IPS-NIHi11 (cell line): ENCODE data around the gene SHC4.
"Not testable (repeated sequence)": the region's sequence is repeated elsewhere in the genome, so short reads cannot be mapped to it uniquely, and the experiment has no call there.

ENCODE experiments used
- DNase-seq: peaks from one replicate; pipeline ENCODE4 v3.0.0; 2012; ENCODE audit warnings: mixed read lengths, low spot score

Gene SHC4, protein sequence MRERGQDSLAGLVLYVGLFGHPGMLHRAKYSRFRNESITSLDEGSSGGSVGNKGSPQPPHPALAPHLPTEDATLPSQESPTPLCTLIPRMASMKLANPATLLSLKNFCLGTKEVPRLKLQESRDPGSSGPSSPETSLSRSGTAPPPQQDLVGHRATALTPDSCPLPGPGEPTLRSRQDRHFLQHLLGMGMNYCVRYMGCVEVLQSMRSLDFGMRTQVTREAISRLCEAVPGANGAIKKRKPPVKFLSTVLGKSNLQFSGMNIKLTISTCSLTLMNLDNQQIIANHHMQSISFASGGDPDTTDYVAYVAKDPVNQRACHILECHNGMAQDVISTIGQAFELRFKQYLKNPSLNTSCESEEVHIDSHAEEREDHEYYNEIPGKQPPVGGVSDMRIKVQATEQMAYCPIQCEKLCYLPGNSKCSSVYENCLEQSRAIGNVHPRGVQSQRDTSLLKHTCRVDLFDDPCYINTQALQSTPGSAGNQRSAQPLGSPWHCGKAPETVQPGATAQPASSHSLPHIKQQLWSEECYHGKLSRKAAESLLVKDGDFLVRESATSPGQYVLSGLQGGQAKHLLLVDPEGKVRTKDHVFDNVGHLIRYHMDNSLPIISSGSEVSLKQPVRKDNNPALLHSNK

DNA sequence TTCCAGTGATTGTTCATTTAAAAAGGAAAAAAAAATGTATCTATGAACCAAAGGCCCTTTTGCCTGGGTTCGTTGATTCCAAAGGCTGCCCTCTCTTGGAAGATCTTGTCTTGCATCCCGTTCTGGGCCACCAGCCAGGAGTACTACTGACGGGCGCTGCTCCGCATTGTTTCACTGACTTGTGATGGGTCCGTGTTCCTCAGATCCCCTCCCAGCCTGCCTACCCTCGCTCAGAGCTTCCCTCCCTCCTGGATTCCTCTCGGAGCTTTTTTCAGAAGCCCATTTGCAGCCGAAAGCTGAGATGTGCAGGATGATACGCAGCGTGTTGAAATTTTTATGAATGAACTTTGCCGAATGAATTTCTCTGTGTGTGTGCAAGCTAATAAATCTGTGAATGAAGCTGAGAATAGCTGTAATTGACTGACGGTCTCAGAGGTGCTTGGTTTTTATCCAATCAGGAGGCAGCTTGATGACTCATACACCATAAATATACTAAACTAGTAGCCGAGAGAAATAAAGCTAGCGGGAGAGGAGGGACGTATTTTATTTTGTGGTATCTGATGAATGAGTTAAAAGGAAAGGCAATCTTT lies at the start of gene SHC4:
Gene SHC4, minus strand, starts transcription at position 396 of the 590 bp plus-strand sequence. CDS start 904 bp downstream, outside the sequence.
- DNase-seq: peak; percentile 67

DNA sequence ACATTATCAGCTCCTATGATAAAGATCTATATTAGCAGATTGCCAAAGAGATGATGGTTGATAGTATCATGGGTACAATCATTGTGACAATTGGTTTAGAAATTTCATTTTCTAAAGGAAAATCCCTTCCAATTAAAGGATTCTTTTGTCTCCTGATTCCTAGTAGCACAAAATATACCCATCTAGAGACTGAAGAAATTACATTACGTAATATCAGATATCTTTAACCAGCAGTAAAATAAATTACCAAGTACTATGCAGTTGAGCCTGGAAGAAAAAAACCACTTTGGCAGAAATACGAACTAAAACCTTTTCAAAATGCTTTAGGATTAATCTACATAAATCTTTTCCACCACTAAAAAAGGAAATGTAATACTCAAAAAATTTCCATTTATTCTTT lies 35.6 kb upstream of the SHC4 start:
- DNase-seq: no peak

DNA sequence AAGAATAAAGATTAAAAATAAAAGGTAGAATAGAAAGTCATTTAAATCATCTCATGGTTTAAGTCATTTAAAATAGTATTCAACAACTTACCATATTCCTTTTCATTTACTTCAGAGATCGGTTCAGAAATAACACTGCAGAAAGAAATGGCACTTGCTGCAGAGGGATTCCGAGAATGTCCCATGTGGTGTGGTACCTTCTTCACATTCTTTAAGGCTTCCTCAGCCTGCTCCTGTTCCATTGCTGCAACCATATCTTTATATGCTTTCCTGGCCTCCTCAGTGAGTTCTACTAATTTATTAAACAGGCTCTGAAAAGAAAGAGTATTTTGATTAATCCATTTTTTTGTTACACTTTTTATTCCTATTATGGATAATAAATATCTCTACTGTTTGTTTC lies 32.6 kb upstream of the SHC4 start:
- no peak for DNase-seq

DNA sequence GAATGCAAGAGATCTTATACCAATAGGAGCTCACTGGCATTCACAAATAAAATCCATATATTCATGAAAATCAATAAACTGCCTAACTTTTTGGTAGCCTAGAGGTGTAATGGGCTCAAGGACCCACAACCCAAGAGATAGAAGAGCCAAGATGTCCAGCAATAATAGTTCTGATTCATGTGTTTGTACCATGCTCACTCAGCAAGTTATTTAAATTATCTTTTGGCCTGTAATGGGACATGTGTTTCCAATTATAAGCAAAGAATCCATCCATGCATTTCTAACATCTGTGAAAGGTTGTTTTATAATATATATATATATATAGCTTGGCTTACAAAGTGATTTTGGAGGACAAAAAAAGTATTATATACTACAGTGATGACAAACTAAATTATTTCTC lies 29.7 kb upstream of the SHC4 start:
- DNase-seq: no peak

DNA sequence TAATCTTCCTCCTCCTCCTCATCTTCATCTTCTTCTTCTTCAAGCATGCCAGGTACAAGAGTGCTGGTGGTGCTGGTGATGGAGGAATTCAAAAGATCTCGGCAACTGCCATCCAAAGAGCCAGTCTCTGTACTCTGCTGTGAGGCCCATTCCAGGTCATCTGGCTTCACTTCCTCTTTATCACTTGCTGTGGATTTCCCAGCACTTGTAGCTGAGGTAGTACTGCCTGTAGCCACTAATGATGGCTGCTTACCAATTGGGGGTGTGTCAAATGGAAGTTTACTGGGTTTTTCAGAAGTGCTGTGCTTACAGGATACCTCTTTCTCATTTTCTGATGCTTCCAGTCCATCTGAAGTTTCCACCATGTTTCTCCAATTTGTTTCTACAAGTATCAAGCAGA lies 28.8 kb upstream of the SHC4 start:
- DNase-seq: no peak

DNA sequence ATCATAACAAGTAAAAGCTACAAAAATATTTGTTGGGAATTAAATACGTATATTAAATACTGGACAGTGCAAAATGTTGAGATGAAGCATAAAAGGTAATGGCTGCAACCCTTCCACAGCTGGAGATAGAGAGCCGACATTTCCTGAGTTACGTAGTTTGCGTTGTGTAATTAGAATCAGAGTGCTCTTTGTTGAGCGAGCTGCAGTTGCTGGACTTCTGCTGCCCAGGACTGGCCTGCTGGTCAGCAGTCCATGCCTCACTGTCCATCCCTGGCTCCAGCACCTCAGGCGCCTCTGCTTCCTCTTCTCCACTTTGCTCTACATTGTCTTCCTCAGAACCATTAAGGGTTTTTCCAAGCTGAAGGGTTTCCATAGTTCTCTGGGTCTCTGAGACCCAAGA lies 28.4 kb upstream of the SHC4 start:
- DNase-seq: no peak

DNA sequence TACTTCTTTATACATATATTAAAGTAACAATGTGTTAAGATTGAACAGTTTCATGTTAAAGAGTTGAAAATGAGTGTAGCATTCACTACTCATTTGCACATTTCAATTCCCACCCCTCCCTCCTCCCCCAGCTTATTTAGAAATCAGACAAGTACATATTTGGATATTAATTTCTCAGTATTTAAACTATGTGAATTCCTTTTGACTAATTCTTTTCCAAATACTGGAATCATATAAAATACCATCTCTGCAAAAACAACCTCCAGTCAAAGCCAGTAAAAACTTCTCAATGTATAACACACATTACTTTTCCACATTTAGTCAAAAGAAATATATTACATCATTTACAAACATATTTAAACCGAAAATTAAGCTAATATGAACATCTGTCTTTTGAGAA lies 25.5 kb upstream of the SHC4 start:
- no peak for DNase-seq

DNA sequence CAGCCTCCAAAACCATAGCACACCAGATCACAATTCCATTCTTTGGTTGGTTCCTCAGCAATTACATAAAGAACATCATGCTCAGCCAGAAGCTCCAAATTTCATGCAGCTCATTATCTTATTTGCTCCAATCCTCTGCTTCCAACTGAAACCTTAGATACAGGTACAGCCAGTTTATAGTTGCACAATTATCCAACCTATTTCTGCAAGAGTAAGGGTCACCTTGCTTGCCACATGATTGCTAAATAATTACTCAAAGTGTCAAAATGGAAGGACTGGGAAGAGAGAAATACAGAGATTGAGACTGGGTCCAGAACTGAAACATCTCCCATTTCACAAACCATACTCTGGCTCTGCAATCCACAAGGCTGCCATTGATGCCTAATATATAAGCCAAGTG lies 23.4 kb upstream of the SHC4 start:
- DNase-seq: no peak

DNA sequence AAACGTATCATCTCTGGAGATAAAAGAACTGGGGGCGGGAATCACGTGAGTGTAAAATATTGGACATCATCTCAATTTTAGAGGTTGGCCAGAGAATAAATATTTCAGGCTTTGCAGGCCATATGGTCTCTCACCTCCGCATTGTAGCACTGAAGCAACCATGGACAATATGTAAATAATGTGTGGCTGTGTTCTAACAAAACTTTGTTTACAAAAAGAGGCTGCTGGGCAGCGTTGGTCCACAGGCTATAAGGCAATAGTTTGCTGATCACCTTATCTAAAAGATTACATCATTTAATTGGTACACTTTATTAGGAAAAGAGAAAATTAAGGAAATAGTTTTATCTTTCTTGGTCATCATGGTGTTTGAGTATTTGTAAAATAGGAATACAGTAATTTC lies 22.5 kb upstream of the SHC4 start:
- no peak for DNase-seq

DNA sequence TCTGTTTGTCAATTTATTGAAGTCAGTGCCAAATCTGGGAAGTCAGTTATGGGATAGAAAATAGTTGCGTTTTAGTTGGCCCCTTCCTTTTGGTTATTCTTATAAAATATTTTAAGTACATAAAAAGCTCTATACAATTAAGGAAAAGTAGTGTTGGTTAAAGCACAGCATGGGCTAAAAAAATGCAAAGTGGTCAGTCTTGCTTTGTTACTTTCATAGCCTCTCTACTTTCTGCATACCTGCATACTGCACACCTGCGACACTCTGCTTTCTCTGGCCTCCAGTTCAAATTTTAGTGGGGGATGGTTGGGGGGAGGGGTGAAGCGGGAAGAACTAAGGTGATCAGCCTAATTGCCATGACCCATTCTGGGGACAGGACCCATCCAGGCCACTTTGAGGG lies 21.8 kb upstream of the SHC4 start:
- no peak for DNase-seq

DNA sequence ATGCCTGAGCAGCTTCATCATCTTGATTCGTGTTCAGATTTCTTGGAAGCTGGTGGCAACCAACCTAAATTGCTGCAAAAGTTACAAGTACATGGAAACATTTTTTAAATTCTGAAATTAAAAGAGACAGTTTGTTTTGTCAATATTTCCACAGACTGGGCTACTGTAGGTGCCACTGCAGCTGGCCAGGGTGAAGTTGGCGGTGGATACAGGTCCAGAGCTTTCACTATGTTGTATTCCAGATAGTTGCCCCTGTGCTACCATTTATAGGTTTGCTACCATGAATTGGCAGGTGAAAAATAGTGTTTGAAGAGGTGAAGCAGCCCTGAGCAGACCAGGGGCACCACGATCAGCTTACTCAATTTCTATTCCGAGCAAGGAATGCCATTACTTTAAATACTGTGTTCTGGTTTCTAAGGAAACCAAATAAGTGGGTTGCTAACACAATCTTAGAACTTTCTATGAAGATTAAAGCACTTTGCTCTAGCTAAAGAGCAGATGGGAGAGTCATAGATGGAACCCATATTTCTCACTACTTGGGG lies 21.2 kb upstream of the SHC4 start:
- no peak for DNase-seq

DNA sequence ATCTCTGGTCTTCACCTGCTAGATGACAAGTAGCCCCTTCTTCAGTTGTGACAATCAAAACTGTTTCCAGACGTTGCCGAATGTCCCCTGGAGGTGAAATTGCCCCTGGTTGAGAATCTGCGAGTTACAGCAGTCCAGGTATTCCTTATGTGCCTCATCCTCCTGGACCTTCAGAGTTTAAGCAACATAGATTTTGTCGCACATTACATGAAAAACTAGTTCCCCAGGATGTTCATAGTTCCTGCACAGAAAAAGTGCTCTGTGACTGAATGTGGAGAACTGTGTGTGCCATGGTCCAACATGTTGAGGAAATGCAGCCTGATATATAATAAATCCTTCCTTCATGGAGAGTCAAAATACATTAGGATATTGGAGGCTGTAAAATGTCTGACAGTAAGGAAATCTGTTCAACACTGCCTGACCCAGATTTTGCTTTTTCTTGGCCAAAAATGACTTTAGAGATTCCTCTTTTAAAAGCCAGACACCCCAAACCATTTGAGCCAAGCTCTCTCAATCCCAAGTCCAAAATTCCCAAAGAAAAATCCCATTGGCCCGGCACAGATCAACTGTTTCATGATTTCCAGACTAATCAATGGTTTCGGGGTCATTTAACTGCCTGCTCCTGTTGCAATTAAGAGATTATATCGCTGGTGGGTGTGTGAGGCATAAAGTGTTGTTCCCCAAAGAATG lies 20.4 kb upstream of the SHC4 start:
- no peak for DNase-seq

DNA sequence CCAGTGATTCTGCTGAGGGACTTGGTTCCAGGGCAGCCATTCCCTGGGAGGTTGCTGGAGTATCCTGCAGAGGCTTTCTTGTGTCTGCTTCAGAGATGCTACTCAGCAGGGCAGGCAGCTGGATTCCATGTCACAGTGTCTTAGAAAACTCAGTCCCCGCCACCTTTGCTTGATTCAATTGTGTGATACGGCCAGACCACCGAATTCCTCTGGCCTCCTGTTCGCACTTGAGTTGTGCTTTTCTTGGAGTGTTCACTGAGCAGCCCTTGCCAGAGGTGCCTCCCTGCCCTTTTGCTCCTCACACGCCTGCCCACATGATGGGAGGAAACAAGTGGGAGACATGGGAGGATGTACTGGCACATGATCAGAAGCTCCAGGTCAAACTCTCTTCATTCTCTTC lies 19.6 kb upstream of the SHC4 start:
- no peak for DNase-seq

DNA sequence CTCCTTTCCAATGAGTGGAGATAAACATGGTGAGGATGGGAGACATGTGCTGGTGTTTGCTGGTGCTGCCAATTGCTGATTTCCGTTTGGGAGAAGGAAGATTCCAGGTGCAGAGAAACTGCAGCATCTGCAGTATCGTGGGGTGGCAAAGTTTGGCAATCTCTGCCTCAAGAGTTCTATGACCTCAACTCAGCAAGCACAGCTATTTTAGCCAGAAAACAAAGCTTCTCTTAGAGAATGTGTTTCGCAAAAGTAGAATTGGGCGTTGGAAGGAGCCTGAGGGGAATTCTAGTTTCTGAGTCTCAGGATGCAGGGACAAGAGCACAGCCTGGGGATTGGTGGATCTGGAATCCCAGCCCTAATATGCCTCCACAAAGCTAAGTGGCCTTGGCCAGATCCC lies 18.2 kb upstream of the SHC4 start:
- DNase-seq: no peak

DNA sequence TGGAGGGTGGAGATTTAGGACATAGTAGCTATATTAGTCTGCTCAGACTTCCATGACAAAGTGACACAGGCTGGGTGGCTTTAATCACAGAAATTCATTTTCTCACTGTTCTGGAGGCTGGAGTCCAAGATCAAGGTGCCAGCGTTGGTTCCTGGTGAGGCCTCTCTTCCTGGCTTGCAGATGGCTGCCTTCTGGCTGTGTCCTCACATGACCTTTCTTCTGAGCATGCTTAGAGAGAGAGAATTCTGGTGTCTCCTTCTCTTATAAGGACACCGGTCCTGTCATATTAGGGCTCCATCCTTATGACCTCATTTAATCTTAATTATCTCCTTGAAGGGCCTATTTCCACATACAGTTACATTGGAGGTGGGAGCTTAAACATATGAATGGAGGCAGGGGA lies 14.9 kb upstream of the SHC4 start:
- DNase-seq: no peak

DNA sequence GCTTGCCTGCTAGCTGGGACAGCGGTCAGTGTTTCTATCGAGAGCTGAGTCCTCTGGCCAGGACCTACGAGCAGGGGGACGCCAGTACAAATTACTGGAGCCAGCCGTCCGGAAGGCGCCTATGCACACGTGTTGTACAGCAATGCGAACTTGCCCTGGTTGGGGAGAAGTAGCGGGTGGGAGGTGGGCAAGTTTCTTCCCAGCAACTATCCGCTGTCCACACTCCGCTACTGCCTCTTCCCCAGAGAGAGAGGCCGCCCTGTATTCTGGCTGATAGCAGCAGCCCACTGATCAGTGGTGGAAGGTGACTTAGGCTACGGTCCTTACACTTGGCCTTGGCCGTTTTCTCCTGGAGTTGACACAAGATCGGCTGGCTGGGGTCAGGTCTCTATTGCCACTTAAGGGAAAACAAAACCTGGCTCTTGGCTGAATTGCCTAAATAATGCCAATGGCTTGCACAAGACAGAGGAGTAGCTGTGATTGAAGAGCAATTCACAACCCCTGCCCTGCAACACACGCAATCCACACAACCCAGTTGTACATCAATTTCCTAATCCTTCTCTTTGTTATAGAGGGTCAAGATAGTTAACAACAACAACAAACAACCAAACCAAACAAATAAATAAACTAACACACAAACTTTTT lies 12.8 kb upstream of the SHC4 start:
- no peak for DNase-seq

DNA sequence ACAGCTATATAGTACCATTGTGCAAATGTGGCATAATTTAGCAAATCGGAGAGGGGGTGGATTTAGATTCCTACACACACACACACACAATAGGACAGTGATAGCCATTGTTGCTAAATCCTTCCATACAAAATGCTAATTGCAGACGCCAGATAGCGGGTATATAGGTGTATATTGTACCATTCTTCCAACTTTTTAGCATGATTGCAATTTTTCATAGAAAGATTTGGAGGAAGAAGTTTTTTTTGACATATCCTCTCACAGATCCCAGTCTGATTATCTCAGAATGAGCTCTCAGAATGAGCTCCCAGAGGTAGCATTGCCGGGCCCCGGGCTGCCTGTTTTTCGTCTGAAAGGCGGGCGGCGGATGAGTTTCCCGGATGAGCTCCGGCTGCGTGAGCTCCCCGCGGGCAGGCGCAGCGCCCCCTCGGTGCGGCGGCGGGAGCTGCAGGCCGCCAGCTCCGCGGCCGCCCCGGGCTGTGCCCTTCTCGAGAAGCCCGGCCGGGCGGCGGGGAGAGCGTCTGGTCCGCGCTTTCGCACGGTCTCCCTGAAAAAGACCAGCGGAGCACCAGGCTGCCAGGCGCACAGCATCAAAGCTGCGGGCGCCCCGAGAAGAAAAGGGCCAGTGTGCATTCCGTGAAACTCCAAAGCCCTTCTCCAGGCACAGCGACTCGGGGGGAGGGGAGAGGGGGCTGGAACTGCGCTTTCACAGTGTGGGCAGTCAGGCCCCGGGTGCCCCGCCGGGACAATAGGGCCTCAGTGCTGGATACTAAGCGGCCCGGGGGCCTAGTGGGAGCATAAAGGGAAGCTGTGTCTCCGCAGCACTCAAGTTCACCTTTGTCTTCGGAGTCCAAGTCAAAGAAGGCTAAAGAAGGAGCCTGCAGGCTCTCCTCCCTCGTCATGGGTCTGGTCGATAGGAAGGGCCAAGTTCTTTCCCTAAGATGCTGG lies 12.0 kb upstream of the SHC4 start:
- peak; percentile 91 for DNase-seq

DNA sequence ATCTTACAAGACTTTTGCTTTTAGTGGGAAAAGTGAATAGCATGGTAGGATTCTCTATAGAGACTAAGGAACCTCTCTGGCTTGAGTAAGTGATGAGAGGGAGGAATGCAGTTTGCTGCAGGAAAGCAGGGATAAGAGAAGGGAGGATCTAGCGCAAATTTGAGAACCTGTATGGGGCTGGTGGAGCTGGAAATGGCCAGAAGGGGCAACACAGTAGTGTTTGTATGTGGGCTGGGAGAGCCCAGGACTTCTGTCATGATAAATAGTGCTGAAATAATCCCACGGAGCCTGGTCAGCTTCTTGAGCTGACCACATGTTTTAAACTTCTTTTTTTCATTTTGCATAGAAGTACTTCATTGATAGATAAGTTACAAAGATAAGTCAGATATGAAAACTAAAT lies 11.2 kb upstream of the SHC4 start:
- DNase-seq: peak; percentile 22

DNA sequence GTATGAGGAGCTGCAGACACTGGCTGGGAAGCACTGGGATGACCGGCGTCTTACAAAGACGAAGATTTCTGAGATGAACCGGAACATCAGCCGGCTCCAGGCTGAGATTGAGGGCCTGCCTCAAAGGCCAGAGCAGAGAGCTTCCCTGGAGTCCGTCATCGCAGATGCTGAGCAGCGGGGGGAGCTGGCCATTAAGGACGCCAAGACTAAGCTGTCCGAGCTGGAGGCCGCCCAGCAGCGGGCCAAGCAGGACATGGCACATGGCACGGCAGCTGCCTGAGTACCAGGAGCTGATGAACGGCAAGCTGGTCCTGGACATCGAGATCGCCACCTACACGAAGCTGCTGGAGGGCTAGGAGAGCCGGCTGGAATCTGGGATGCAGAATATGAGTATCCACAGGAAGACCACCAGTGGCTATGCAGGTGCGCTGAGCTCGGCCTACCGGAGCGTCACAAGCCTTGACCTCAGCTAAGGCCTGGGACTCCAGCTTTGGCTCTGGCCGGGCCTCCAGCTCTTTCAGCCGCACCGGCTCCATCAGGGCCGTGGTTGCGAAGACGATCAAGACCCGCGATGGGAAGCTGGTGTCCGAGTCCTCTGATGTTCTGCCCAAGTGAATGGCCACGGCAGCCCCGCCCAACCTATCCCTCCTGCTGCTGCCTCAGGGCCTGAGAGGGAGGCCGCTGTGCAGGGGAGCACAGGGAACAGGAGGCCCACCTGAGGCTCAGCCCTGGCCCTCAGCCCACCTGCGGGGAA lies 9.2 kb upstream of the SHC4 start:
- no peak for DNase-seq

DNA sequence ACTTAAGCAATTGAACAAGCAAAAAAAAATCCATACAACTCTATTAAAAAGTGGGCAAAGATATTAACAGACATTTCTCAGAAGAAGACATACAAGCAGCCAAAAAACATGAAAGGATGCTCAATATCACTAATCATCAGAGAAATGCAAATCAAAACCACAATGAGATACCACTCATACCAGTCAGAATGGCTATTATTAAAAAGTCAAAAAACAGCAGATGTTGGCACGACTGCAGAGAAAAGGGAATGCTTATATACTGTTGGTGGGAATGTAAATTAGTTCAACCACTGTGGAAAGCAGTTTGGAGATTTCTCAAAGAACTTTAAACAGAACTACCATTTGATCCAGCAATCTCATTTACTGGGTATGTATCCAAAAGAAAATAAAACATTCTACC lies 7.2 kb upstream of the SHC4 start:
- DNase-seq: not testable (repeated sequence)
